GM18870 (cell line): ENCODE measurements around the gene COPS4.
"Not testable (repeated sequence)": the region's sequence is repeated elsewhere in the genome, so short reads cannot be mapped to it uniquely, and the experiment has no call there.

ENCODE experiments used
- ATAC-seq: cut with Tn5 transposase; IDR thresholded peaks from one replicate; pipeline ENCODE4 v1.9.1; 2021; ENCODE audit warnings: moderate library complexity; ENCODE audit not compliant: unreplicated experiment

The COPS4 gene

DNA sequence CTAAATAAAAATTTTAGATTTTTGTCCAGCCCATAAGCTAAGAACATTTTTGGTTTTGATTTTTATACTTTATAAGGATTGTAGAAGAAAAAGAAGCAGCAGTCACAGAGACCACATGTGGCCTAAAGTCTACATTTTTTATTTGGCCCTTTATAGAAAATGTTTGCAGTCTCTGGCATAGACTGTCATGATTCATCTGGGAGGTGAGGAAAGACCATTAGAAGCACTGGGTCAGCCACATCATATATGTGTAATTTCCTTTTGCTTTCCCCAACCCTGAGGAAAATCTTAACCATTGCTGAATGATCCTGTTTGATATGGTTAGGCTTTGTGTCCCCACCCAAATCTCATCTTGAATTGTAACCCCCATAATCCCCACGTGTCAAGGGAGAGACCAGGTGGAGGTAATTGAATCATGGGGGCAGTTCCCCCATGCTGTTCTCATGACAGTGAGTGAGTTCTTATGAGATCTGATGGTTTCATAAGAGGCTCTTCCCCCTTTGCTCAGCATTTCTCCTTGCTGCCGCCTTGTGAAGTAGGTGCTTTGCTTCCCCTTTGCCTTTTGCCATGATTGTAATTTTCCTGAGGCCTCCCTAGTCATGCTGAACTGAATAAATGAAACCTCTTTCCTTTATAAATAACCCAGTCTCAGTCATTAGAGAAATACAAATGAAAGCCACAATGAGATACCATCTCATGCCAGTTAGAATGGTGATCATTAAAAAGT is 12.1 kb upstream of the COPS4 start:
- ATAC-seq, result no peak

DNA sequence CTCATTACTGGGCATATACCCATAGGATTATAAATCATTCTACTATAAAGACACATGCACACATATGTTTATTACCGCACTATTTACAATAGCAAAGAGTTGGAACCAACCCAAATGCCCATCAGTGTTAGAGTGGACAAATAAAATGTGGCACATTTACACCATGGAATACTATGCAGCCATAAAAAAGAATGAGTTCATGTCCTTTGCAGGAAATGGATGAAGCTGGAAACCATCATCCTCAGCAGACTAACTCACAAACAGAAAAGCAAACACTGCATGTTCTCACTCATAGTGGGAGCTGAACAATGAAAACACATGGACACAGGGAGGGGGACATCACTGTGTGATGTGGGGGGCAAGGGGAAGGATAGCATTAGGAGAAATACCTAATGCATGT is 11.4 kb upstream of the COPS4 start:
- ATAC-seq, result not testable (repeated sequence)

DNA sequence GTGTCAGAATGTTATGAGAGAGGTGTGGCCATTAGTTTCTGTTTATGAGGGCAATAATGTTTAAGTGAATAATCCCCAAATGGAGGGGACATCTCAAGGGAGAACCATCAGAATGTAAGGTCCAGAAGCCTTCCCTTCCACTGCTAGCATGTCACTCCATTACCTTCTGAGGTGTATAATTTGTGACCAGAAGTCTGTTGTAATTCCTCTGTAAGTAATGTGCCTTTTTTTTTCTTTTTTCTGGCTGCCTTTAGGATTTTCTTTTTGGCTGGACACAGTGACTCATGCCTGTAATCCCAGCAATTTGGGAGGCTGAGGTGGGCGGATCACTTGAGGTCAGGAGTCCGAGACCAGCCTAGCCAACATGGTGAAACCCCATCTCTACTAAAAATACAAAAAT is 10.8 kb upstream of the COPS4 start:
- ATAC-seq, result no peak

DNA sequence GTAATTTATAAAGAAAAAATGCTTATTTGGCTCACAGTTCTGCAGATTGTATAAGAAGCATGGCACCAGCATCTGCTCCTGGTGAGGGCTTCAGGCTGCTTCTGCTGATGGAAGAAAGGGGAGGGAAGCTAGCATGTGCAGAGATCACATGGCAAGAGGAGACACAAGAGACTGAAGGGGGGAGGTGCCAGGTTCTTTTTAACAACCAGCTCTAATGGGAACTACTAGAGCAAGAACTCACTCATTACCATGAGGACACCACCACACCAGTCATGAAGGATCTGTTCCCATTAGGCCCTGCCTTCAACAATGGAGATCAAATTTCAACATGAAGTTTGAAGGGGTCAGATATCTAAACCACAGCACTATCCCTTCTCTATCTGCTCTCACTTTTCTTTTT is 9.4 kb upstream of the COPS4 start:
- no peak for ATAC-seq

DNA sequence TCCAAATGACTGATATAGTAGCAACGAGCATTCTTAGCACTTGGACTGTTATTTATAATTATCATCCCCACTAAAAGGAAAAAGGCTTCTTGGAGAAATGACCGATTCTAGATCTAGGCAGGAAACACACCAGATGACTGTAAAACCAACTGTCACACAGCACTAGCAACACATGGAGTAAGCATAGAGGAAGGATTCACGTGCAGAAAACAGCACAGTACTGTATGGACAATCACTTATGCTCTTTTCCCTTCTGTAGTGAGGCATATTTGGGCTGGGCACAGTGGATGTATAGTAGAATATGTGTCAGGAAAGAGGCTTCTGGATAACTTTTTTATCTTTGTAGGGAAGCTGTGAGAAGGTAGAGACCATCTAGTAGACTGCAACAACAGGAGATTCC is 6.0 kb upstream of the COPS4 start:
- no peak for ATAC-seq

DNA sequence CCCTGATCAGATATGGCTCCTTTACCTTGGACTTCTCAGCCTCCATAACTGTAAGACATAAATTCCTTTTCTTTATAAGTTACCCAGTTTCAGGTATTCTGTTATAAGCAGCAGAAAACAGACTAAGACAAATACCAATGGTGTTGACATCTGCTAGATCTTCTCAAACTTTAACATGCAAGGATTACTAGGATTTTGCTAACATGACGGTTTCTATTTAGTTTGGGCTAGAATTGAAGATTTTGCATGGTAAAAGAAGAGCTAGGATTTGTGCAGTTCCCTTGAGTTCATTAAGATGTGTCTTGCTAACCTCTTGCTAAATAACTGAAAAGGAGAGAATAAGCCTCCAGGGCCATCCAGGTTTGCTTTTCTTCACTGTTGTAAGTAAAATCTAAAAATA is 5.3 kb upstream of the COPS4 start:
- no peak for ATAC-seq

DNA sequence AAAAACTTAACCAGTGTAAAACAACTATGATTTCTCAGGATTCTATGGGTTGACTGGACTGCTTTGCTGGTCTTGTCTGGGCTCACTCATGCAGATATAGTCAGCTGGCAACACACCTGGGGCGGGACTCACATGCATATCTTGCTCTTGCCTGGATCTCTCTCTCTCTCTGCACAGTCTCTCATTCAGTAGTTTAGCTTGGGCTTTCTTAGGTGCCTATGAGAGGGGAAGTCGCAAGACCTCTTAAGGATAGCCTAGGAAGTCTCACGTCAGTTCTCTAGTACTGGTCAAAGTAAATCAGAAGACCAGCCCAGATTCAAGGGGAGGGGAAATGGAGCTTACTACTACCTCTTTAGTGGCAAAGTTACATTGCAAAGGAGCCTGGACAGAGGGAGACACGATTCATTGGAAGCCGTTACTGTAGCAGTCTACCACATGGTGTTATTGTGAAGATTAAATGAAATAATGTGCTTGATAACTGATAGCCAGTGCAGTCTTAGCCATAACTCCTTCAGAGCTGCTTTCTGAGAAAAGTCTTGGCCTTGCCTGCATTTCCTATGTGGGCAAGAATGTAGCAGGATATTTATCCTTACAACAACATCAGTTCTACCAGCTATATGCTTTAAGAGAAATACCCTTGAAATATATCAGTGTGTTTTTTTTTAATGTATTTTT is 2.1 kb downstream of the COPS4 start:
- ATAC-seq, result no peak

DNA sequence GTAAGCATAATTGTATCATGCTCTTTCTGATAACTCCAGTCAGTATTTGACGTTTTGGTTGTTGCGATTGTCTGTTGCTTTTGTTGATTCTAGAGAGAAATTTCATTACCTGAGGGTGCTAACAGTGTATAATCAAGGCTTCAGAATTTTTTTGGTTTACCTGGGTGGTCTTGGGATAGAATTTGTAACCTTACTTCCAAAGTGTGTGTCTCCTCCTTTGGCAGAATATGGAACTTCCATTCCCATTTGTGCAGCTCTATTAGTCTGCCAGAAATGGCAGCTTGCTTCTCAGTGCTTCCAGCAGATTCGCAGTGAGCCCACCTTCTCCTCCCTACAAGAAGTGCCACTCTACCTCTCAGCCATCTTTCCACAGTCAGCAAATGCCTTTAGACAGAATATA is 5.3 kb downstream of the COPS4 start:
- no peak for ATAC-seq

DNA sequence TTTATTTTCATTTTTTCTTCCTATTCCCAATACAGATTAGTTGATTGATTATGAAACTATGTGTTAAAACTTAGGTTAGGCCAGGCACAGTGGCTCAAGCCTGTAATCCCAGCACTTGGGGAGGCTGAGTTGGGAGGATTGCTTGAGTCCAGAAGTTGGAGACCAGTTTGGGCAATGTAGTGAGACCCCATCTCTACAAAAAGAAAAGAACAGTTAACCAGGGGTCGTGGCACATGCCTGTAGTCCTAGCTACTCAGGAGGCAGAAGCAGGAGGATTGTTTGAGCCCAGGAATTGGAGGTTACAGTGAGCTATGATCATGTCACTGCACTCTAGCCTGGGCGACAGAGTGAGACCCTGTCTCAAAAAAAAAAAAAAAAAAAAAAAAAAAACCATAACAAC is 8.2 kb downstream of the COPS4 start:
- not testable (repeated sequence) for ATAC-seq

DNA sequence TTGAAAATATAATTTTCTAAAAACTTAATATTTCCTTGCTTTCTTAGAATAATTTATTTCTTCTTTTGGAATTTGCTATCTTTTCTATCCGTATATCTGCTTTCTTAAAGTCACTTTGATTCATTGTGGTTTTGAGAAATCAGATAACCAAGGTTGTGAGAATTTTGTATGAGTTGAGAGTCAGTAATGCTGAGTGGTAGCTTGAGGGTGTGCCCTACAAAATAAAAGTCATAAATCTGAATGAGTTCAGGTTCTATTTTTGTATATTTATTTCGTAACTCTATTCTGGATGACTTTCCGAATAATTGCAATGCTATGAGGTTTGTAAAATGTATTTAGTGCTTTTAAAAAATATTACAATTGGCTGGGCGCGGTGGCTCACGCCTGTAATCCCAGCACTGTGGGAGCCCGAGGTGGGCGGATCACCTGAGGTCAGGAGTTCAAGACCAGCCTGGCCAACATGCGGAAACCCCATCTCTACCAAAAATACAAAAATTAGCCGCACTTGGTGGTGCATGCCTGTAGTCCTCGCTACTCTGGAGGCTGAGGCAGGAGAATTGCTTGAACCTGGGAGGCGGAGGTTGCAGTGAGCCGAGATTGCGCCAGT is 8.9 kb downstream of the COPS4 start:
- ATAC-seq, result no peak

DNA sequence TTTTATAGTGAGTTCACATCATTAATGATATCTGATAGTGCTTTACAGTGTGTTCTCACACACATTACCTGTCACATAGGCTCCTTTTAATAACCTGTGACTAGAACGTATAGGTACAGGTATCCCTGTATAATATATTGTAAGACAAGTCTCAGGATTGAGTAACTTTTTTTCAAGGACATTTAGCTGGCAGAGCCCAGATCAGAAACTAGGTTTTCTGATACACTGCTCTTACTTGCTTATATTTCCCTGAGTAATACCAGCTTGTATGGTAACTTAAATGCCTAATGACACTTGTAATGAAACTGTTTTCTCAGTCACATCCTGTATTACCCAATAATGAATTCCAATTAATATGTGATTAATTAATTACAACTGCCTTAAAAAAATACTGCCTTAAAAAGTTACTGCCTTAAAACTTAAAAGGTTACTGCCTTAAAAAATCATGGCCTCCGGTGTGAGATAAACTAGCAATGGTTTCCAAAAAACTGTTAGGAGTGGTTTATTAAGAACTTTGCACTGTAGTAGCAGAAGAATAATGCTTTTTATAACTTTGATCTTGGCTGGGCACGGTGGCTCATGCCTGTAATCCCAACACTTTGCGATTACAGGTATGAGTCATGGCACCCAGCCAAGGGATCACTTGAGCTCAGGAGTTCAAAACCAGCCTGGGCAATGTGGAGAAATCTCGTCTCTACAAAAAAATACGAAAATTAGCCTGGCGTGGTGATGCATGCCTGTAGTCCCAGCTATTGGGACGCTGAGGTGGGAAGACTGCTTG is 11.9 kb downstream of the COPS4 start:
- no peak for ATAC-seq

DNA sequence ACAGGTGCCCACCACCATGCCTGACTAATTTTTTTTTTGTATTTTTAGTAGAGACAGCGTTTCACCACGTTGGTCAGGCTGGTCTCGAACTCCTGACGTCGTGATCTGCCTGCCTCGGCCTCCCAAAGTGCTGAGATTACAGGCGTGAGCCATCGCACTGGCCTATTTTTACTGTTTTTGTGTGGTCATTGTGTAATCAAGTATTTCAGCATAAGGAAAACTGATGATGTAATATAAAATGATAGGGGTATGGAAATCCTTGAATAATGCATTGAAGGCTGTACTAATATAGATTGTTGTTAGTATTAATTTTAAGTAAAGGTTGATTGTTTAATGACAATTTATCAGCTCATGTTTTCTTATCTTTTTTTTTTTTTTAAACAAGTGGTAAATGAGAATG is 13.8 kb downstream of the COPS4 start:
- not testable (repeated sequence) for ATAC-seq

DNA sequence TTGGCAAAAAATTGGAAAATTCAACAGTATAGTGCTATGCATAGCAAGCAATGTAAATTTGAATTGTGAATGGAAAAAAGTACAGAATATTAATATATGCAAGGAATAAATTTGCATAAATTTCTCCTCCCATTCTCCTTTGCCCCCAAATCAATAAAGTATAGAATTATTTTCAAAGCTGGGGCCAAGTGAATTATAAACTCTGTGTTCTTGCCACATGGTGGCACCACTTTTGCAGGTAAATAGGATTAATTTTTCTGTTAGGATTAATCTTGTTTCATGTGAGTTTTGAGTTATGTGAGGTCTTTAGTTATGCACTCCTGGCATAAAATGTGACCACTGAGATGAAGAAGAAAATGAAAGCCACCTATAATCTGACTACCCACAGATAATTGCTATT is 19.9 kb downstream of the COPS4 start:
- ATAC-seq, result no peak

DNA sequence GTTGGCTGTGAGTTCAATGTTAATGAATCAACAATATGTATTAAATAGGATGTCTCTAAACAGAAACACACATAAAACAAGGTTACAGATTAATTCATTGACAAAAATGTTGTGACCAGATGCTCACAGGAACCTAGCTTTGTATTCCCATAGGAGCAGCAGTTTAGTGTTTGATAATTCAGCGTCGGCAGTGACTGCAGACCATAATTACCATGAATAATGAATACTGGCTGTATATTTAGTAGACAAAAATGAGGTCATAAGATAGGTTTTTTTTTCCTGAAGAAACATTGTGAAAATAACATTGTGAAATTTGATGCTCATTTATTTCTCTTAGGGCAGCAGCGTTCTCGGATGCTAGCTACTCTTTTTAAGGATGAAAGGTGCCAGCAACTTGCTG is 27.8 kb downstream of the COPS4 start:
- no peak for ATAC-seq

DNA sequence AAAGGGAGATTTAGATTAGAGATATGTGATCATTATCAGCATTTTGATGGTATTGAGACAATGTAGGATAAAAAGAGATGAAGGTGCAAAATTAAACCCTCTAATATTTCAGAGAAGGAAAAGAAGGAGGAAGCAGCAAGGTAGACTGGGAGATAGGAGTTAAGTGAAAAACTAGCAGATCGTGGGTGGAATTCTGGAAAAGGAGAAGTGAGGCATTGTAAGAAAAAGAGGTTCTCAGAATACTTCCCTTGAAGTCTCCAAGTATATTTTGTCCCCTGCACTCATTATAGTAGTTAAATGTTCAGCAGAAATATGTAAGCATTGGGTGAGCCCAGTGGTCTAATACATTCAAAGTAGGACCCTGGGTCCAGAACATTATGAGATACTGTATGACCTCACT is 30.3 kb downstream of the COPS4 start:
- ATAC-seq, result no peak

DNA sequence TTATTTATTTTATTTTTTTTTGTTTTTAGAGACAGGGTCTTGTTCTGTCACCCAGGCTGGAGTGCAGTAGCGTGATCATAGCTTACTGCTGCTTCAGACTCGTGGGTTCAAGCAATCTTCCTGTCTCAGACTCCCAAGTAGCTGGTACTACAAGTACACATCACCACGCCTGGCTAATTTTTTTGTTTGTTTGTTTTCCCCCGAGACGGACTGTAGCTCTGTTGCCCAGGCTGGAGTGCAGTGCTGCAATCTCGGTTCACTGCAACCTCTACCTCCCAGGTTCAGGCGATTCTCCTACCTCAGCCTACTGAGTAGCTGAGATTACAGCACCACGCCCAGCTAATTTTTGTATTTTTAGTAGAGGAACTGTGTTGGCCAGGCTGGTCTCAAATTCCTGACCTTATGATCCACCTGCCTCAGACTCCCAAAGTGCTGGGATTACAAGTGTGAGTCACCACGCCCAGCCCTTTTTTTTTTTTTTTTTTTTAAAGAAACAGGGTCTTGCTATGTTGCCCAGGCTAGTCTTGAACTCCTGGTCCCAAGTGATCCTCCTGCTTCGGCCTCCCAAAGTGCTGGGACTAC is 32.2 kb downstream of the COPS4 start:
- no peak for ATAC-seq

DNA sequence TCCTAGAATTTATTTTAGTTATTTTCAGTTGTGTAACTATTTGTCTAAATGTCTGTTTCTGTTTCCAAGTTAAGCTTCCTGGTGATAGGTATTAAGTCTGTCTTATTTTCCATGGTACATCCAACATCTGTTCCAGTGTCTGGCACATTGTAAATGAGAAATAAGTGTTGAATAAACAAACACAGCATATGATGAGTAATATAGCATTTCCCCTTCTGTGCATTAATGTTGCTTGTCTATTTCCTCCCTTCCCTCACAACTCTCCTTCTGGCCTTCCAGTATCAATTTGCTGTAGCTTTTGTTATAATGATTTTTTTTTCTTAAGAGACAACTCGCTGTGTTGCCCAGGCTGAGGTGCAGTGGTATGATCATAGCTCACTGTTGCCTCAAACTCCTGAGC is 36.1 kb downstream of the COPS4 start:
- ATAC-seq, result no peak

DNA sequence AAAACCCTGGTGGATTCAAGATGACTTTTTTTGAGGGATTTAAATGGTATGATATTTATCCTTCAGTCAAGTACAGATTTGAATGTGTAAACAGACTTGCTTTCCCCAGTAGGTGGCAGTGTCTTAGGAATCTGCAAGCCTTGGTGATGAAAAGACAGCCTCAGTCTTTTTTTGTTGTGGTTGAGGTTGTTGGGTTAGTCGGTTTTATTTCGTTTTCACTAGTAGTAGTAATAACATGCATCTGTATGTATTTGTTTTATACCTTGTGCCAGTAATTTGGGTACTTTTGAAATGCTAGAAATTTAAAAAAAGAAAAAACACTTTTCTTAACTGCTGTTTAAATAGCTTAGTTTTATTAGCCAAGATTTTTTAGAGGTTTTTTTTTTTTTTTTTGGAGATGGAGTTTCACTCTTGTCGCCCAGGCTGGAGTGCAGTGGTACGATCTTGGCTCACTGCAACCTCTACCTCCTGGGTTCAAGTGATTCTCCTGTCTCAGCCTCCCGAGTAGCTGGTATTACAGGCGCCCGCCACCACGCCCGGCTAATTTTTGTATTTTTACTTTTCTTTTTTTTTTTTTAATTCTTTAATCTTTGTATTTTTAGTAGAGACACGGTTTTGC is 39.2 kb downstream of the COPS4 start:
- ATAC-seq, result peak; percentile 76

DNA sequence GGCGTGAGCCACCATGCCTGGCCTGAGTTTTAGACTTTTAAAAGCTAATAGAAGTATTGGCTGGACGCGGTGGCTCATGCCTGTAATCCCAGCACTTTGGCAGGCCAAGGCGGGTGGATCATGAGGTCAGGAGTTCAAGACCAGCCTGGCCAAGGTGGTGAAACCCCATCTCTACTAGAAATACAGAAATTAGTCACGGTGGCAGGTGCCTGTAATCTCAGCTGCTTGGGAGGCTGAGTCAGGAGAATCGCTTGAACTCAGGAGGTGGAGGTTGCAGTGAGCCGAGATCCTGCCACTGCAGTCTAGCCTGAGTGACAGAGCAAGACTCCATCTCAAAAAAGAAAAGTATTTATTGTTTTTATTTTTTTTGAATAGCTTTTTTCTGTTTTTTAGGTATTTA is 39.8 kb downstream of the COPS4 start:
- not testable (repeated sequence) for ATAC-seq

DNA sequence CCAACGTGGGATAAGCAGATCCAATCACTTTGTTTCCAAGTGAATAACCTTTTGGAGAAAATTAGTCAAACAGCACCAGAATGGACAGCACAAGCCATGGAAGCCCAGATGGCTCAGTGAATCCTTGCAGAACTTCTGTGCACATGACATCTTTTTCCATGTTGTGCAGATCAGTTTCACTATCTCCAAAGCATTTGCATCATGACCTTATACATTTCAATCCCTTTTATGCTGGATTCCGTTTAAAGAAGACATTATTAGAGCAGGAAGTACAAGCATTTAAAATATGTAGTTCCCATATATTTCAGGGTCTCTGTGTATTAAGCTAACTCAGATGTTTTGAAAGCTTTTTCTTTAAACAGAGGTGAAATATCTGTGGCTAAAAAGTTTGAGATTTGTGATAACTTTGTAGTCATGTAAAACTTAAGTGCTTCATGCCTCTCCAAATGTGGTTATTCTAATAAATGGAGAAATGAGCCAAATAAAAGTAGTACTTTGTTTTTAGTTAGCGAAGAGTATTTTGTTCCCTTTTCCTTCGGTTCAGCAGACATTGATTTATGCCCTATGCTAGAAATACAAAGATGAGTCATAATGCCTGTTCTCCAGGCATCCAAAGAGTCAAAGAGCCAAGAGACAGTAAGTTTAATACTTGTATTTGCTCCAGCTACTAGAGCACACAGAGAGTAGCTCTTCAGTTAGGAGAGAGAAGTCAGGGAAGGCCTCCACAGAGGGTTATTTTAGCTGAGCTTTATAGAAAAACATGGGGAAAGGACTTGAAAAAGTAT is 40.5 kb downstream of the COPS4 start:
- ATAC-seq, result no peak
